Choroid plexus epithelial cell (primary cell): ENCODE measurements around the gene MRM2.

Experiments used
- DNase-seq: peaks from one replicate; pipeline ENCODE4 v3.0.0-alpha.2; 2010; ENCODE audit warnings: low read depth
- H3K4me3 ChIP-seq: 2 replicates; pipeline ENCODE4 v1.5.1; 2011; ENCODE audit warnings: low read depth, mild to moderate bottlenecking, control low read depth, low read length, moderate library complexity
- CTCF ChIP-seq: conservative IDR thresholded peaks from 2 replicates; pipeline ENCODE4 v1.5.1; 2011; ENCODE audit warnings: low read depth, mild to moderate bottlenecking, control low read depth, inconsistent platforms, low read length, moderate library complexity

The MRM2 gene

GRCh38 chr7:2245883-2246675, 4.1 kb upstream of the MRM2 start:
- TF ChIP-seq CTCF = no peak
- H3K4me3 ChIP-seq = no peak overlapping the region

GRCh38 chr7:2244404-2244995, 2.5 kb upstream of the MRM2 start:
- no peak overlapping the region for H3K4me3 ChIP-seq
- no peak for TF ChIP-seq CTCF
- no peak for DNase-seq

More at GRCh38 chr7:2245883-2246675, 4.1 kb upstream of the MRM2 start:
- DNase-seq = peak; percentile 56

GRCh38 chr7:2243458-2243857, 1.5 kb upstream of the MRM2 start:
- H3K4me3 ChIP-seq = no peak overlapping the region
- no peak for DNase-seq
- no peak for TF ChIP-seq CTCF

- DNase-seq = peak; percentile 30
- H3K4me3 ChIP-seq = peak overlapping the region; percentile 96
- peak; percentile 22 for TF ChIP-seq CTCF
Observed at GRCh38 chr7:2242541-2243429, 780 bp upstream of the MRM2 start.

GRCh38 chr7:2239242-2239641, 2.8 kb downstream of the MRM2 start:
- no peak overlapping the region for H3K4me3 ChIP-seq
- TF ChIP-seq CTCF = no peak
- DNase-seq = no peak

GRCh38 chr7:2237109-2237602, 4.8 kb downstream of the MRM2 start:
- no peak overlapping the region for H3K4me3 ChIP-seq
- TF ChIP-seq CTCF = no peak
- no peak for DNase-seq
